Glutamatergic neuron (in vitro differentiated cells): ENCODE data around the gene HS6ST2. TPM values are rescaled to one million over a fixed set of nuclear protein-coding genes. Genes with fewer than 3 reads are reported as not detected.

ENCODE experiments used
- DNase-seq: peaks from one replicate; pipeline ENCODE4 v3.0.0; 2022
- H3K27ac Mint-ChIP-seq: one replicate; pipeline ENCODE4 v1.8.0; 2020; ENCODE audit warnings: mild to moderate bottlenecking, mixed read lengths, inconsistent platforms; ENCODE audit not compliant: unreplicated experiment
- H3K27me3 Mint-ChIP-seq: one replicate; pipeline ENCODE4 v1.8.0; 2020; ENCODE audit warnings: mild to moderate bottlenecking, moderate library complexity, mixed read lengths, inconsistent platforms; ENCODE audit not compliant: unreplicated experiment
- H3K36me3 Mint-ChIP-seq: one replicate; pipeline ENCODE4 v1.8.0; 2020; ENCODE audit warnings: mild to moderate bottlenecking, mixed read lengths, inconsistent platforms; ENCODE audit not compliant: unreplicated experiment
- H3K4me1 Mint-ChIP-seq: one replicate; pipeline ENCODE4 v1.8.0; 2020; ENCODE audit warnings: mild to moderate bottlenecking, low read depth, mixed read lengths, inconsistent platforms; ENCODE audit not compliant: unreplicated experiment
- H3K4me3 Mint-ChIP-seq: one replicate; pipeline ENCODE4 v1.8.0; 2020; ENCODE audit warnings: mild to moderate bottlenecking, mixed read lengths, inconsistent platforms; ENCODE audit not compliant: unreplicated experiment
- H3K9me3 Mint-ChIP-seq: one replicate; pipeline ENCODE4 v1.8.0; 2020; ENCODE audit warnings: mild to moderate bottlenecking, moderate library complexity, mixed read lengths, inconsistent platforms; ENCODE audit not compliant: unreplicated experiment
- total RNA-seq: library from RNA; stranded (reverse); fragmentation: NEBNext Ultra II Directional; extraction: Animal tissue kit (Norgen Biotek cat#: 25700); gene quantifications from one replicate; pipeline ENCODE4 v1.2.1, GENCODE V29; 2021; ENCODE audit not compliant: unreplicated experiment
- TF ChIP-seq, protein P1 (sequence below): fragments of 200-600 bp; sonication (generic); IDR thresholded peaks from one replicate; pipeline ENCODE4 v1.5.0; 2021; ENCODE audit not compliant: partially characterized antibody, unreplicated experiment

HS6ST2 gene
- total RNA-seq, 1 donor from 2014 or later = 2.9 TPM

DNA sequence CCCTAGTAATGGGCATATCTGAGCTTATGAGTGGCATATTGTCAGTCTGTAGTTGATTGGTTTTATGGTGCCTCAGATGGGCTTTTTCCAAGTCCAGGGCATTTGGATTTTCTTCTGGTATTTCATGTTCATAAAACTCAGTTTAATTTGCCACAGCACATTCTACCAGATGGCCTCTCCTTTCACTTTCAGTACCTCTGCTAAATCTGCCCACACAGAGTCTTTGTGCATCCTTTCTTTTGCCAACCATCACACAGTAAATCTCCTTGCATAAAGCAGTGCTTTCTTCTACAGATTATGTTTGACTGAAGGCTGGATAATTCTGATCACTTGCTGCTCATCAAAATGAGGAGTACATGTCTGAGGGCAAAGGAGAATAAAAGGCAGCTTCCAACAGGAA lies 98.2 kb downstream of the HS6ST2 start:
- DNase-seq = no peak
- H3K27me3 Mint-ChIP-seq = peaks cover 1% of the 10 kb centered on the region
- no peak overlapping the region for H3K27ac Mint-ChIP-seq
- peaks cover 6% of the 10 kb centered on the region for H3K36me3 Mint-ChIP-seq
- H3K4me1 Mint-ChIP-seq = no peaks in the 10 kb centered on the region
- TF ChIP-seq, protein P1, sequence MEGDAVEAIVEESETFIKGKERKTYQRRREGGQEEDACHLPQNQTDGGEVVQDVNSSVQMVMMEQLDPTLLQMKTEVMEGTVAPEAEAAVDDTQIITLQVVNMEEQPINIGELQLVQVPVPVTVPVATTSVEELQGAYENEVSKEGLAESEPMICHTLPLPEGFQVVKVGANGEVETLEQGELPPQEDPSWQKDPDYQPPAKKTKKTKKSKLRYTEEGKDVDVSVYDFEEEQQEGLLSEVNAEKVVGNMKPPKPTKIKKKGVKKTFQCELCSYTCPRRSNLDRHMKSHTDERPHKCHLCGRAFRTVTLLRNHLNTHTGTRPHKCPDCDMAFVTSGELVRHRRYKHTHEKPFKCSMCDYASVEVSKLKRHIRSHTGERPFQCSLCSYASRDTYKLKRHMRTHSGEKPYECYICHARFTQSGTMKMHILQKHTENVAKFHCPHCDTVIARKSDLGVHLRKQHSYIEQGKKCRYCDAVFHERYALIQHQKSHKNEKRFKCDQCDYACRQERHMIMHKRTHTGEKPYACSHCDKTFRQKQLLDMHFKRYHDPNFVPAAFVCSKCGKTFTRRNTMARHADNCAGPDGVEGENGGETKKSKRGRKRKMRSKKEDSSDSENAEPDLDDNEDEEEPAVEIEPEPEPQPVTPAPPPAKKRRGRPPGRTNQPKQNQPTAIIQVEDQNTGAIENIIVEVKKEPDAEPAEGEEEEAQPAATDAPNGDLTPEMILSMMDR = no peak
- no peak overlapping the region for H3K4me3 Mint-ChIP-seq
- no peaks in the 10 kb centered on the region for H3K9me3 Mint-ChIP-seq

DNA sequence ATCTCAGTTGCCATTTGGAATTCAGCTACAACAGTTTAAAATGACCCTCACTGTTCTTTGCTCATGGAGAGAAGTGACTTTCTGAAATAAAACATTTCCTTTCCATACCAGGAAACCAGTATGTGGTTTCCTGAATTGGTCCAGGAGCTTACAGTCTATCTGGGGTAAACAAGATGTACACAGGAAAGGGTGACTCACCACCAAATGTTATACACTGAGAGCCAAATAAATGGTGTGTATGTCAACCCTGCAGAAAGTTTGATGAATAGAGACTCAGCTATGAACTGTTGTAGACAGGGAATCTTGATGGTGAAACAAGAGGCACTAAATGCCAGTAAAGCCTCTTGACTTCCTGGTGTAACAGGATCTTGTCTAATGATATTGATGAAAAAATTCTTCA lies 100.4 kb downstream of the HS6ST2 start:
- Mint-ChIP-seq H3K4me3 (no peak overlapping the region), H3K27ac (no peak overlapping the region), H3K36me3 (no peaks in the 10 kb centered on the region), H3K27me3 (no peaks in the 10 kb centered on the region), H3K4me1 (no peaks in the 10 kb centered on the region), H3K9me3 (no peaks in the 10 kb centered on the region)
- TF ChIP-seq, protein P1 = no peak
- no peak for DNase-seq

DNA sequence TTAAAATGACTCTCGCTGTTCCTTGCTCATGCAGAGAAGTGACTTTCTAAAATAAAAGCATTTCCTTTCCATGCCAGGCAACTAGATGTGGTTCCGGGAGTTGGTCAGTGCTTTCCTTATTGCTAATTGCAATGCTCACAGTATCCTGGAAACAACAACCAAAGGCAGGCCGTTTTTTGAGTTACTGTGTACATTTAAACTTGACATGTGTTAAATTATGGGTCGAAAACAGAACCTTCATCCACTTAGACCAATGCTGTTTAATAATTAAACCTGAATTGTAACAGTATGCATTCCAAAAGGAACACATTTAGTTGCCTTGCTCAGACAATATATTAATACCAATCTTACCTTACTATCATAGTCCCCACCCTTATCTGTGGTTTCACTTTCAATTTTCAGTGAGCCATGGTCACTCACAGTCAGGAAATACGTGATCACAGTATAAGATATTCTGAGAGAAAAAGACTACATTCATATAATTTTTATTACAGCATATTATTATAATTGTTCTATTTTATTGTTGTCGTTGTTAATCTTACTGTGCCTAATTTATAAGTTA lies 102.6 kb downstream of the HS6ST2 start:
- H3K4me1 Mint-ChIP-seq = no peaks in the 10 kb centered on the region
- H3K9me3 Mint-ChIP-seq = no peaks in the 10 kb centered on the region

DNA sequence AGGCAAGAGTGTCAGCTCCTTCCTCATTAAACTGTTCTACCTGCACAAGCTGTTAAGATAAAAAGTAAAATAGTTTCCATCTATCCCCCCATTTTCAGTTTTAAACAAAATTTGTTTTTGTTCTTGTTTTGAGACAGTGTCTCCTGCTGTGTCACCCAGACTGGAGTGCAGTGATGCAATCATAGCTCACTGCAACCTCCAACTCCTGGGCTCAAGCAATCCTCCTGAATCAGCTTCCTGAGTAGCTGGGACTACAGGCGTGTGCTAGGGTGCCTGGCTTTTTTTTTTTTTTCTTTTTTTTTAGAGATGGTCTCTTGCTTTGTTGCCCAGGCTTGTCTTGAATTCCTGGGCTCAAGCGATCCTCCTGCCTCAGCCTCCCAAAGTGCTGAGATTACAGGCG lies 105.4 kb downstream of the HS6ST2 start:
- no peaks in the 10 kb centered on the region for H3K4me1 Mint-ChIP-seq
- DNase-seq = no peak
- H3K36me3 Mint-ChIP-seq = no peaks in the 10 kb centered on the region
- H3K4me3 Mint-ChIP-seq = no peak overlapping the region
- H3K27ac Mint-ChIP-seq = no peak overlapping the region
- H3K27me3 Mint-ChIP-seq = no peaks in the 10 kb centered on the region
- TF ChIP-seq, protein P1 = no peak
- no peaks in the 10 kb centered on the region for H3K9me3 Mint-ChIP-seq

More for the DNA sequence above, 102.6 kb downstream of the HS6ST2 start:
- Mint-ChIP-seq H3K27me3 (no peaks in the 10 kb centered on the region), H3K27ac (no peak overlapping the region), H3K36me3 (no peaks in the 10 kb centered on the region), H3K4me3 (no peak overlapping the region)
- TF ChIP-seq, protein P1 = no peak
- DNase-seq = no peak

DNA sequence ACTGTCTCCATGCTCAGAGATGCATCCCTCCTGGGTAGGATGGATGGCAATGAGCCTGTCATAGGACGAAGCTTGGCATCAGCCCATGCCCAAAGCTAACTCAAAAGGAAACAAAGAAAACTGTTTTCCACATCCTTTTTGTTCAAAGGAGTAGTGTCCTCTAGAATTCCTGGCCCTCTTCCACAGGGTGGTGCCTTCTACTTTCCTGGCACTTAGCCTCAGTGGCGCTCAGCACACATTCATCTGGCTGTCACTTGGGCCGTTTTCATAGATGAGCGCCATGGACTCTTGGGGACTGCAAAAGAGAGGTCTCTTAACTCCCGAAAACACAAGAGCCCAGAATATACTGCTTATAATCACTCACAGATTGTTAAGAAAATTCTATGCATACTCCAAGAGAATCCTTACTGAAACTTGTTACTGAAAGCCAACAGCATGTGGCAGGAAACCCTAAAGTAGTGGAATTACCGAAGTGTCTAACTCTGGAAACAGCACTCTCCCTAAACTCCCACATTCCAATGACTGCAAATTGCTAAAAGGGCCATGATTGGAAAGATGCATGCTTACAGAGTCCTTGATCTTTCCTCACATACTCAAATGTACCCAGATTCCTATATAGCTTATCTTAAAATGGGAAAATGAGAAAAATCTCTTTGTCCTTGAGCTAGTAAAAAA lies 110.0 kb downstream of the HS6ST2 start:
- TF ChIP-seq, protein P1 = no peak
- no peak overlapping the region for H3K27ac Mint-ChIP-seq
- no peaks in the 10 kb centered on the region for H3K27me3 Mint-ChIP-seq
- no peak for DNase-seq
- no peaks in the 10 kb centered on the region for H3K4me1 Mint-ChIP-seq
- H3K4me3 Mint-ChIP-seq = no peak overlapping the region
- no peaks in the 10 kb centered on the region for H3K36me3 Mint-ChIP-seq
- no peaks in the 10 kb centered on the region for H3K9me3 Mint-ChIP-seq
